HUES6 (cell line): ENCODE measurements around the gene CGNL1.

ENCODE experiments used
- H3K27ac ChIP-seq: 2 replicates; pipeline ENCODE4 v1.7.0; 2013; ENCODE audit warnings: low read depth, mild to moderate bottlenecking, low read length, inconsistent platforms
- H3K27me3 ChIP-seq: 2 replicates; pipeline ENCODE4 v1.6.1; 2013; ENCODE audit warnings: low read length; ENCODE audit not compliant: control insufficient read depth, insufficient read depth
- H3K36me3 ChIP-seq: 2 replicates; pipeline ENCODE4 v1.6.1; 2013; ENCODE audit warnings: low read length; ENCODE audit not compliant: control insufficient read depth, insufficient read depth
- H3K4me1 ChIP-seq: 2 replicates; pipeline ENCODE4 v1.6.1; 2013; ENCODE audit warnings: low read length; ENCODE audit not compliant: control insufficient read depth, insufficient read depth
- H3K4me3 ChIP-seq: 2 replicates; pipeline ENCODE4 v1.5.1; 2013; ENCODE audit warnings: low read depth, low read length
- H3K9ac ChIP-seq: one replicate; pipeline ENCODE4 v1.6.1; 2013; ENCODE audit warnings: mild to moderate bottlenecking, low read length
- H3K9me3 ChIP-seq: 2 replicates; pipeline ENCODE4 v1.6.1; 2013; ENCODE audit warnings: low read depth, low read length; ENCODE audit not compliant: control insufficient read depth, insufficient read depth

CGNL1 gene

DNA sequence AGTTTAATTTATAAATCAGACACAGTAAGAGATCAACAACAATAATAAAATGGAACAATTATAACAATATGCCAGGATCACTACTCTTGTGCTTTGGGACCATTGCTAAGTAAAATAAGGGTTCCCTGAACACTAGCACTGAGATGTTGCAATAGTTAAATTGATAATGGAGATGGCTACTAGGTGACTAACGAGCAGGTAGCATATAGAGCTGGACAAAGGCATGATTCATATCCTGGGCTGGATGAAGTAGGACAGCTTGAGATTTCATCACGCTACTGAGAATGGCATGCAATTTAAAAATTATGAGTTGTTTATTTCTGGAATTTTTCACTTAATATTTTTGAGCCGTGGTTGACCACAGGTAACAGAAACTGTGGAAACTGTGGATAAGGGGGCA lies 194.7 kb downstream of the CGNL1 start:
- H3K4me3 ChIP-seq = no peak overlapping the region
- H3K36me3 ChIP-seq = no peaks in the 10 kb centered on the region
- H3K27ac ChIP-seq = no peak overlapping the region
- no peaks in the 10 kb centered on the region for H3K9me3 ChIP-seq
- no peaks in the 10 kb centered on the region for H3K27me3 ChIP-seq
- no peak overlapping the region for H3K9ac ChIP-seq
- no peaks in the 10 kb centered on the region for H3K4me1 ChIP-seq

DNA sequence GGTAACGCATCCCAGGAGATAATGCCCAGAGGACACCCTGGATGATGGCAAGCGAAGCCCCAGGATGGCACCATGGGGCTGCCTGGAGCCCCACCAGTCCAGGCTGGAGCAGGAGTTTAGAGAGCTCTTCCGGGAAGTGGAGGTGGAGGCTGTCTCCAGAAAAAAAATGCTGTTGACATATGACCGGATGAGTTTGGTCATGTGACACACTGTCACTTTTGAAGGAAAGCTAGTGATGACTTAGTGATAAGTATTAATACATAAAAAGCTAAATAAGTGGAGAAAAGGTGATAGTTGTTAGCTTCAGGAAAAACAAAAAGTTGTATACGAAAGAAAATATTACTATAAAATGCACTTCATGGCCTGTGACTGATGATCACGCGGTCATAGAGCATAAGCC lies 195.4 kb downstream of the CGNL1 start:
- Histone ChIP-seq H3K27me3 (no peaks in the 10 kb centered on the region), H3K9me3 (no peaks in the 10 kb centered on the region), H3K36me3 (no peaks in the 10 kb centered on the region), H3K9ac (no peak overlapping the region), H3K27ac (no peak overlapping the region), H3K4me3 (no peak overlapping the region), H3K4me1 (no peaks in the 10 kb centered on the region)

DNA sequence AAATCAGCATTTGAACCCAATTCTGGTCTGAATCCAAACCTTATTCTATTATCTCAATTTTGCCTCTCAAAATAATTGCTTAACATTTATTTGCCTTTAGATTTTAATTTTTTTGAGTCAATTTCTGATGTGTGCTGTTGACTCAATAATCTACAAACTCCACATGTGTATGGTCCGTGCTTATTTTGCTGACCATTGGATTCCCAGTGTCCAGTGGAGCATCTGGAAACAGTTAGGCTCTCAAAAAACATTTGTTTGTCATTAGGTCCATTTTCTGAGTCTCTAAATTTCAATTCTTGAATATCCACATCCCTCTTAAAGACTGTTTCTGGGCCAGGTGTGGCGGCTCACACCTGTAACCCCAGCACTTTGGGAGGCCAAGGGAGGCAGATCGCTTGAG lies 196.2 kb downstream of the CGNL1 start:
- Histone ChIP-seq H3K9me3 (no peaks in the 10 kb centered on the region), H3K4me1 (no peaks in the 10 kb centered on the region), H3K27ac (no peak overlapping the region)

DNA sequence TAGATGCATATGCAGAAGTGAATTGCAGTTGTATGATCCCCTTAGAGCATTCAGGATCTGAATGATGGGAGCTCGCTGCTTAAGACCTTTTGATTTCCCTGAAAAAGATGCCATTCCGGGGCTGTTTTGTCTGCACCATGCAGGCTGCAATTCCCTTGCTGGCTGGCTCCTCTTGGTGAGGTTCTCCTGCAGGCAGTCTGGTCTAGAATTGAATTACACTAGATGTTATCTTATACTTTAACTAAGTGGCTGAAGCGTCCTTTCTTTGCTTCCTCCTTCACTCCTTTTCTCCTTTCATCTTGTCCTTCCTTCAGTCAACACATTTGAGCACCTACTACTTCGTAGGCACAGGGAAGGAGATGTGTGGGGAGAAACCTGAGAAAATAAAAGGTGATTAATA lies 196.8 kb downstream of the CGNL1 start:
- no peaks in the 10 kb centered on the region for H3K9me3 ChIP-seq
- H3K27ac ChIP-seq = no peak overlapping the region
- no peaks in the 10 kb centered on the region for H3K36me3 ChIP-seq
- H3K27me3 ChIP-seq = no peaks in the 10 kb centered on the region
- no peak overlapping the region for H3K9ac ChIP-seq
- H3K4me3 ChIP-seq = no peak overlapping the region
- no peaks in the 10 kb centered on the region for H3K4me1 ChIP-seq

More for the DNA sequence above, 196.2 kb downstream of the CGNL1 start:
- Histone ChIP-seq H3K9ac (no peak overlapping the region), H3K27me3 (no peaks in the 10 kb centered on the region), H3K4me3 (no peak overlapping the region), H3K36me3 (no peaks in the 10 kb centered on the region)

DNA sequence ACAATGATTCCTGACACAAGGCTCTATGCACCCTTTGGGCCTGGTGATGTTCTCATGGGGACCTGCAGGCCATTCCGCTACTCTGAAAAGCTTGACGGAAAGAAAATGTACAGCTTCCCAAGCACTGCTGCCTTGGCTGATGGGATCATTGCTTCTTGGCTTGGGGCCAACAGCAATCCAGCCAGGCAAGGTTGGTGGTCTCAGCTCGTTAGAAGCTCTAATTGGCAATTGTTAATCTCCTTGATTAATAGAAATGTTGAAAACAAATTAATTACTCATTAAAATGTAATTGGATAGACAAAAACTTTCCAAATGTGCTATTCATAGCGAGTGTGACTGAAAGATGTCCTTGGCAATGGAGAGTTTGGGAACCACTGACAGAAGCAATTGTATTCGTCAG lies 199.1 kb downstream of the CGNL1 start:
- Histone ChIP-seq H3K4me1 (no peaks in the 10 kb centered on the region), H3K9ac (no peak overlapping the region), H3K36me3 (no peaks in the 10 kb centered on the region), H3K9me3 (no peaks in the 10 kb centered on the region), H3K27ac (no peak overlapping the region), H3K4me3 (no peak overlapping the region), H3K27me3 (no peaks in the 10 kb centered on the region)

DNA sequence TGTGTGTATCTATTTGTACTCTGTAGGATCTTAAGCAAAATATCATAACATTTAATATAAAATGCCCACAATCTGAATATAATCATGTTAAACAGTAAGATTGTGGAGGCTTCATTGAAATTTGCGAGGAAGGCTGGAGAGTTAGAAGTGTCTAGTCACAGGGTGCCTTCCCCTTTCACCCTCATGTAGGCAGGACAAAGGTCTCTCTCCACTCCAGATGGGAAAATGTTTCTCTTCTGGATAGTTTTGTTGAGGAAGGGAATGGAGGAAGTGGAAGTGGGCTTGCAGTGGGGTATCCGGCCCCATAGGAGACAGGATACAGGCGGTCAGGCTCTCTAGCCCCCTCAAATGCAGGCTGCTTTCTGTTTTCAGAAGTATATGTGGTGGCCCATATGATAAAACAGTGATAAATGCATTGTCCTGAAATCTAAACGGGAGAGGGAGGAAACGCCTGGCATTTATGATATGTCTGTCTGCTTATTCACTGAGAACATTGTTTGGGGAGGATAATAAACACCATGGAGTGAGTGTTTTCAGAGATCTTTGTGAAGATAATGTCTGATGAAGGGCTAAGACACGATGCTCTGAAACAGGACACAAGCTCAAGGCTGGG lies 202.1 kb downstream of the CGNL1 start:
- Histone ChIP-seq H3K4me3 (no peak overlapping the region), H3K9ac (no peak overlapping the region), H3K27ac (no peak overlapping the region), H3K27me3 (no peaks in the 10 kb centered on the region), H3K36me3 (no peaks in the 10 kb centered on the region), H3K4me1 (no peaks in the 10 kb centered on the region), H3K9me3 (peaks cover 4% of the 10 kb centered on the region; the same call in 1 of the 2 replicates)

DNA sequence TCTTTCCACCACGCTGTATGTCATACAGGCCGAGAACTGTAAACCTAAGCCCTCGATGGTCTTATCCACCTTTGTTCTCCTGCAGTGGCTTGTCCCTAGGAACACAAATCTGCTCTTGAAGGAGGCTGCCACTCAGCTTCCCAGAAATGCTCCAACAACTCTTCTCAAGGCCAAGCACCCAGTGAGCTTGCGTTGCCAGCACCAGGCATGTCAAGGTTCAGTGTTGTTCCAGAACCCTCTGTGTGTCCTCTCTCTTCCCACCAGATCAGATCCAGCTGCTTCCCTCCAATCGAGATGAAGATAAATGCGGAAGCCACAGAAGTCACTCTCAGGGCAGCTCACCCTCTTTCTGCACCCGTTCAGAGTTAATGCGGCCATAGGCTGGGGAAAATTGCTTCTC lies 204.1 kb downstream of the CGNL1 start:
- H3K4me3 ChIP-seq = no peak overlapping the region
- H3K9ac ChIP-seq = no peak overlapping the region
- no peaks in the 10 kb centered on the region for H3K4me1 ChIP-seq
- peaks cover 5% of the 10 kb centered on the region; the same call in 1 of the 2 replicates for H3K27me3 ChIP-seq
- peaks cover 4% of the 10 kb centered on the region; the same call in 1 of the 2 replicates for H3K9me3 ChIP-seq
- no peak overlapping the region for H3K27ac ChIP-seq
- no peaks in the 10 kb centered on the region for H3K36me3 ChIP-seq

DNA sequence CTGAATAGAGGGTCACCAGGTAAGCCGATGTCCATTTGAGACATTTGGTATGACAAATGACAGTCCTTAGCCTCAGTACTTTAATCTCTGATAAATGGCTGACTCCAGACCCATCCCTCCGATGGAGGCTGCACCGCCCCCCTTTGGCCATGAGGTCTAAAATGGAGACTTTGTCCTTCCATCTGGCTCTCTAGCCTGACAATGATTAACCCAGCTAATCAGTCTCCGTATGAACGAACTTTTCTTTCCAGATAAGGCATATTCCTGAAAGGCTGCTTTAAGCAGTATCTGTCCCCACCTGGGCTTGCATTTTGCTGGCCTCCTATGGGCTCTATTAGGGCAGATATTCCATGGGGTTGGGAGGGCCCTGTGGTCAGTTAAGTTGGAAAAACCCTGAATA lies 204.6 kb downstream of the CGNL1 start:
- Histone ChIP-seq H3K27ac (no peak overlapping the region), H3K4me1 (no peaks in the 10 kb centered on the region), H3K27me3 (peaks cover 6% of the 10 kb centered on the region; the same call in 1 of the 2 replicates), H3K4me3 (no peak overlapping the region), H3K36me3 (no peaks in the 10 kb centered on the region), H3K9me3 (peaks cover 4% of the 10 kb centered on the region; the same call in 1 of the 2 replicates), H3K9ac (no peak overlapping the region)

DNA sequence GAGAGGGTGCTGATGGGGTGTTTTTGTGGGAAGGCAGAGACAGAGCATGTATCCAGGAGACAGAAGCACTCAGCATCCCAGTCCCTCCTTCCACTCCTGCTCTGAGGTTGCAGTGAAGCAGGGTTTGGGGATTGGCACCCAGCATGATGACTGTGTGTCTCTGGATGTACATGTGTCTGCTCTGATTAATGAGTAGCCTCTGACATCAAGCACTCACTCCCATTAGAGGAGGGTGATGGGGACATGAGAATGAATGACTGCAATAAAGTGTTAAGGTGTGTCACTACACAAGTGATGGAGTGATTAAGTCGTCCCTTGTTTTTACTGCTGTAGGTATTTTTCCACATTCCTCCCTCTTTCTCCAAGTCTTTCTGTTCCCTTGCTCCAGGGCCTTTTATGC lies 205.8 kb downstream of the CGNL1 start:
- no peak overlapping the region for H3K9ac ChIP-seq
- H3K36me3 ChIP-seq = no peaks in the 10 kb centered on the region
- H3K27ac ChIP-seq = no peak overlapping the region
- peaks cover 4% of the 10 kb centered on the region; the same call in 1 of the 2 replicates for H3K9me3 ChIP-seq
- H3K4me3 ChIP-seq = no peak overlapping the region
- peaks cover 6% of the 10 kb centered on the region; the same call in 1 of the 2 replicates for H3K27me3 ChIP-seq
- H3K4me1 ChIP-seq = no peaks in the 10 kb centered on the region

DNA sequence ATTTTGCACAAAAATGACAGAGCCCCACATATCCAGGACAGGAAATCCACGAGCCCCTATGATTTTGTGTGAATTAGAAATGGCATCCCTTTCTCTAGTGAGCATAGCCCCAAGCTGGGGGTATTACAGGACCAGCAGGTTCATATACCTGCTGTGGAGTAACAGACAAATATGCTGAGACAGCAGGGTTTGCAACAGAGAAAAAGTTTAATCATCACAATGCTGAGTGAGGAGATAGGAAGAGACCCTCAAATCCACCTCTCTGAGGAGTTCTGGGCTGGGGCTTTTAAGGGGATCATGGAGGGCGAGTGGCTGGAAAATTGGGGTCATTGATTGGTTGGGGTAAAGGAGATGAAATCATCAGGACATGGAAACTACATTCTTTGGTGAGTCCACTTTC lies 207.0 kb downstream of the CGNL1 start:
- H3K27me3 ChIP-seq = peaks cover 6% of the 10 kb centered on the region; the same call in 1 of the 2 replicates
- H3K36me3 ChIP-seq = no peaks in the 10 kb centered on the region
- no peak overlapping the region for H3K4me3 ChIP-seq
- H3K9ac ChIP-seq = no peak overlapping the region
- no peak overlapping the region for H3K27ac ChIP-seq
- no peaks in the 10 kb centered on the region for H3K4me1 ChIP-seq
- peaks cover 4% of the 10 kb centered on the region; the same call in 1 of the 2 replicates for H3K9me3 ChIP-seq

DNA sequence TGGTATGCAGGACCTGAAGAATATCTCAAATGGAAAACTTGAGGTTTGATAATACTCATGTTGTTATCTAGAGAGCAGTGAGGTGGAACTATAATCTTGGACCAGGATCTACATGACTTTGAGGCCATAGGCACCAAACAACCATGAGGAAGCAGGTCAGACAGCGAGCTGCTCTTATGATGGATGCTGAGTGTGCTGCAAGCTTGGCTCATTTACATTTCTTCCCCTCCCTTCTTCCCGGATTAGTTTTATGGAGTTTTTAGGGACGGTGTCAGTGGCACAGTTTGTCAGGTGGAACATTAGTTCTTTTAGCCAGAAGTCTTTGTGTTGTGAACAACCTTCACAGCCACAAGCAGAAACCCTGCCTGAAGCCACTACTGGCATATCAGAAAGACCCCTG lies 207.4 kb downstream of the CGNL1 start:
- H3K36me3 ChIP-seq = no peaks in the 10 kb centered on the region
- H3K9ac ChIP-seq = no peak overlapping the region
- no peak overlapping the region for H3K27ac ChIP-seq
- no peaks in the 10 kb centered on the region for H3K4me1 ChIP-seq
- peaks cover 4% of the 10 kb centered on the region; the same call in 1 of the 2 replicates for H3K9me3 ChIP-seq
- H3K4me3 ChIP-seq = no peak overlapping the region
- peaks cover 6% of the 10 kb centered on the region; the same call in 1 of the 2 replicates for H3K27me3 ChIP-seq
